ENCODE data around the gene SHE.
A peak's percentile ranks its signal among the peaks of the same experiment; 100 is the strongest.

The SHE gene

GRCh38 chr1:154443274-154444013 is 58.8 kb downstream of the SHE start:
- DNase-seq = no peak

DNA sequence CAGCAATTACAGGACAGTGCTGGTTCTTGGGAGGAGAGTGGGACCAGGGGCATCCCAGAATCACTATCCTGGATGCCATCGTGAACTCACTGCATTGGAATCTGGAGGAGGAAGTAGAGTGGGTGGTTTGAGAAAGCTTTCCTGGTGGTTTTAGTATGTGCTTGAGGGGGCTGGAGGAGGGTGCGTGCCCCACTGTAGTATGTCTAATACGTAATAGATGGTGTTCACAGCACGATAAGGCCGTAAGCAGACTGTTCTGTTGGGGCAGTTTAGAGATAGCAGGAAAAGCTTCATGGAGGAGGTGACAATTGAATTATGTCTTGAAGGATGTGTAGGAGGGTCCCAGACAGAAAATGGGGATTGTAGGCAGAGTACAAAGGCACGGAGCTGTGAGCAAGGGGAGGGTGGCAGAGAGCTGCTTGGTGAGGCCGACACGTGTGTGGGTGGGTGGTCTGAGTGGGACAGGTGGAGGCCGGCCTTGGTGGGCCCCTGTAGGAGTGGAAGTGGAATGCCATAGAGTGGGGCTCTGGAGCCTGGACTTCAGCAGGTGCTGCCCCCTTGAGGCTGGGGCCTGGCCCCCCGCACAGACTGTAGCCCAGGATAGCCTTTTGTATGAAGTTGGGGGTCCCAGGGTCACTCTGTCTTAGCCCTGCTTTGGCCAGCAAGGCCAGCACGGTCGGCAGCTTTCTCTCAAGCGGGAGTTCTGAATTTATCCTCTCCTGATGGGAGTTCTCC is 60.0 kb downstream of the SHE start:
- DNase-seq = no peak

GRCh38 chr1:154441241-154441888 is 60.8 kb downstream of the SHE start:
- no peak for DNase-seq

GRCh38 chr1:154440036-154440804 is 62.0 kb downstream of the SHE start:
- DNase-seq = no peak

GRCh38 chr1:154436433-154436832 is 65.8 kb downstream of the SHE start:
- DNase-seq = no peak

DNA sequence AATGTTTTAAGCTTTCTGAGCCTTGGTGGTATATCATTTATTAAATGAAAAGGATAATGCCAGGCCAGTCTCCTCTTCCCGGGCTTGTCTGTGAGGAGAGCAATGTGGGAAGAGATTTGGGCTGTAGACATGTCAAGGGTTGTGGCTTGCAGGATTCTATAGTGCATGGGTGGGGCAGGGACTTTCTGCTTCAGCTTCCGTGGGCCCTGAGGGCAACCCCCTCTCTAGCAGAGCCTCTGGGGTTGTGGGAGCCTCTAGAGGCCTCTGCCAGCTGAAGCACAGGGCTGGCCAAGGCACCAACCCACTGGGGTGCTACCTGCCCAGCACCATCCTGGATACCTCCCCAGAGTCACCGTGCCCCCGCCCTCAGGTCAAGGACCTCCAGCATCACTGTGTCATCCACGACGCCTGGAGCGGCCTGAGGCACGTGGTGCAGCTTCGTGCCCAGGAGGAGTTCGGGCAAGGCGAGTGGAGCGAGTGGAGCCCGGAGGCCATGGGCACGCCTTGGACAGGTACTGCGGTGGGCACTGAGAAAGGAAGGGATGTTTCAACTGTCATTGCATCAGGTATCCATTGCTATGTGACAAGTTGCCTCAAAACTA is 66.5 kb downstream of the SHE start:
- DNase-seq = no peak

GRCh38 chr1:154434346-154435085 is 67.7 kb downstream of the SHE start:
- no peak for DNase-seq

DNA sequence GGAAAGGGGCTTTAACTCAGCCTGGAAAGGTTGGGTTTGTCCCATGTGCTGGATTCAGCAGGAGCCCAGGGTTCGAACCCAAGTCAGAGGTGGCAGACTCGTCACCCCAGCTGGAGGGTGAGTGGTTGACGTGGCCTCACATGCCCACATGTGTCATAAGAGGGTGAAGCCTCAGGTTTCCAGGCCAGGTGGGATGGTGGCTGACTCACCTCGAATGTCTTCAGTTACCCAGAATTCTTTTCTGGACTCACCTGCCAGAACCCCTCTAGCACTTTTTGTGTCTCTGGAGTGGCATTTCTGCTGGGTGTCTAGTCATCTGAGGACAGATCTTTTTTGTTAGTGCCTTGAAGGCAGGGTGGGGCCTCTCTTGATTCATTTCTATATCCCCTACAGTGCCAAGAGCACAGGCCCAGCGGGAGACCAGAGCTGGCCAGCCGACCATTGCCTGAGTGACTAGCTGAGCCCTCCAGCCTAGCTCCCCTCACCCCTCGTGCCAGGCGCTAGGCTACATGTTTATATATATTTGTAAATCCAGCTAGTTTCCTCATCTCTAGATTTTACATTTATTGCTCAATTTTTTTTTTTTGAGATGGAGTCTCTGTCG is 68.9 kb downstream of the SHE start:
- DNase-seq = peak in 1 of 4 experiments; percentile 27

DNA sequence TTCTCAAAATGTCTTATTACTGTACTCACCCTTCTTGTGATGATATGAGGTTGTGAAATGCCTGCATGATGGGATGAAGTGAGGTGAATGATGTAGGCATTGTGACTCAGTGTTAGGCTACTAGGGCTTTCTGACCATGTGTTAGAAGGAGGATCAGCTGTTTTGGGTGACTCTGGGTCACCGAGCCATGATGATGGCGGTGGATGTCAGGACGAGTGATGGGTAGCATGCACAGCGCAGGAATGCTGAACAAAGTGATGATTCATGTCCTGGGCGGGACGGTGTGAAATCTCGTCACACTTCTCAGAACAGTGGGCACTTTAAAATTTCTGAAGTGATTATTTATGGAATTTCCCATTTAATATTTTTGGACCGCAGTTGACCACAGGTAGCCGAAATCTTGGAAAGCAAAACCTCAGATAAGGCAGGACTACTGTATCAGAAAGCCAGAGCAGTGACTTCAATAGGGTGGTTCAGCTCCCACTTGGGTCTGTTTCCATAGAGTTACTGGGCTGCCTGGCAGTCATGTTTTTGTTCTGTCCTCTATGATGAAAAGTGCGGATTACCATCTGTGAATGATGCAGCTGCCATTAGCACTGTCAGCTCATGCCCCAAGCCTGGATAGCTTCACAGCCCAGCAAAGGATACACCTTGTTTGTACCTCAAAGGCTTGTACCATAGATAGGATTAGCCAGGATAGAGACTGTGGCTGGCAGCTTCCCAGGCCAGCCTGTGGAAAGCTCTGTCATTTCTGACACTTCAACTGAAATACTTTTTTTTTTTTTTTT is 70.4 kb downstream of the SHE start:
- DNase-seq = peak in 1 of 4 experiments; percentile 26

DNA sequence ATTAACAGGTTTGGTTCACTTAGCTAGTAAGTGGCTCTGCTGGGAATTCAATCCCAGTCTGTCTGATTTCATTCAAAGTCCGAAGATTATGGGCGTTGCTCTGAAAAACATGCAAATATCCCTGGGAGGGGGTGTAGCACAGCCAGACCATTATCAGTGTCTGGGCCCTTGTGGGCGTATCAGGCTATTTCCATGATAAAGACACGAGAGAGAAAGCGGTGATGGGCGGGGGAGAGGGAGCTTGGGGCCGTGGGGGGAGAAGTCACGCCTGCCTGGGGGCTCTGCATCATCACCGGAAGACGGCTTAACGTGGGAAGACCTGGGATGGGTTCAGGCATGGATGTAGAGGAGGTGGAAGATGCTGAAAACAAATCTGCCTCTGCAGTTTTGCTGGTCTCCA is 71.3 kb downstream of the SHE start:
- DNase-seq = no peak

- no peak for DNase-seq
Observed at GRCh38 chr1:154429841-154430611, 72.2 kb downstream of the SHE start.

Measured in activated CD4-positive, CD25-positive, alpha-beta regulatory T cell (primary cell).